8988T (cell line): ENCODE measurements around the gene BPIFA1.

Experiments
- DNase-seq: peaks from one replicate; pipeline ENCODE4 v3.0.0; 2011

BPIFA1 gene

GRCh38 chr20:33240923-33241322, 5.1 kb downstream of the BPIFA1 start:
- no peak for DNase-seq

GRCh38 chr20:33242319-33243100, 6.7 kb downstream of the BPIFA1 start:
- no peak for DNase-seq

GRCh38 chr20:33246077-33246476, 10.3 kb downstream of the BPIFA1 start:
- DNase-seq = no peak

- no peak for DNase-seq
Observed at GRCh38 chr20:33249456-33249855, 13.7 kb downstream of the BPIFA1 start.

GRCh38 chr20:33250666-33251065, 14.9 kb downstream of the BPIFA1 start:
- DNase-seq = no peak

GRCh38 chr20:33251496-33251895, 15.7 kb downstream of the BPIFA1 start:
- DNase-seq = no peak

GRCh38 chr20:33252460-33252859, 16.7 kb downstream of the BPIFA1 start:
- DNase-seq = no peak

GRCh38 chr20:33255005-33255404, 19.2 kb downstream of the BPIFA1 start:
- DNase-seq = no peak

- DNase-seq = no peak
Observed at GRCh38 chr20:33257237-33257636, 21.4 kb downstream of the BPIFA1 start.

GRCh38 chr20:33259371-33259770, 23.6 kb downstream of the BPIFA1 start:
- no peak for DNase-seq

- no peak for DNase-seq
Observed at GRCh38 chr20:33261465-33261864, 25.7 kb downstream of the BPIFA1 start.

GRCh38 chr20:33262658-33263065, 26.9 kb downstream of the BPIFA1 start:
- no peak for DNase-seq

GRCh38 chr20:33263784-33264183, 28.0 kb downstream of the BPIFA1 start:
- DNase-seq = no peak

- DNase-seq = no peak
Observed at GRCh38 chr20:33267701-33268100, 31.9 kb downstream of the BPIFA1 start.

- DNase-seq = no peak
Observed at GRCh38 chr20:33272155-33272873, 36.5 kb downstream of the BPIFA1 start.

GRCh38 chr20:33273117-33273851, 37.5 kb downstream of the BPIFA1 start:
- no peak for DNase-seq

- DNase-seq = no peak
Observed at GRCh38 chr20:33275215-33275614, 39.4 kb downstream of the BPIFA1 start.

- DNase-seq = no peak
Observed at GRCh38 chr20:33275871-33276270, 40.1 kb downstream of the BPIFA1 start.

- DNase-seq = no peak
Observed at GRCh38 chr20:33276303-33277113, 40.7 kb downstream of the BPIFA1 start.

GRCh38 chr20:33277471-33278441, 42.0 kb downstream of the BPIFA1 start:
- DNase-seq = no peak

- no peak for DNase-seq
Observed at GRCh38 chr20:33278700-33279099, 42.9 kb downstream of the BPIFA1 start.
